NK-92 treated with Interleukin-12 subunit alpha and Interleukin-12 subunit beta, amount 100 ng/mL, for 24 hours (cell line): ENCODE results near the gene HSF4.
A peak's percentile ranks its signal among the peaks of the same experiment; 100 is the strongest.

ENCODE experiments used
- DNase-seq: peaks from one replicate; lab custom pipeline; 2025; lab: John Stamatoyannopoulos, UW

The HSF4 gene

DNA sequence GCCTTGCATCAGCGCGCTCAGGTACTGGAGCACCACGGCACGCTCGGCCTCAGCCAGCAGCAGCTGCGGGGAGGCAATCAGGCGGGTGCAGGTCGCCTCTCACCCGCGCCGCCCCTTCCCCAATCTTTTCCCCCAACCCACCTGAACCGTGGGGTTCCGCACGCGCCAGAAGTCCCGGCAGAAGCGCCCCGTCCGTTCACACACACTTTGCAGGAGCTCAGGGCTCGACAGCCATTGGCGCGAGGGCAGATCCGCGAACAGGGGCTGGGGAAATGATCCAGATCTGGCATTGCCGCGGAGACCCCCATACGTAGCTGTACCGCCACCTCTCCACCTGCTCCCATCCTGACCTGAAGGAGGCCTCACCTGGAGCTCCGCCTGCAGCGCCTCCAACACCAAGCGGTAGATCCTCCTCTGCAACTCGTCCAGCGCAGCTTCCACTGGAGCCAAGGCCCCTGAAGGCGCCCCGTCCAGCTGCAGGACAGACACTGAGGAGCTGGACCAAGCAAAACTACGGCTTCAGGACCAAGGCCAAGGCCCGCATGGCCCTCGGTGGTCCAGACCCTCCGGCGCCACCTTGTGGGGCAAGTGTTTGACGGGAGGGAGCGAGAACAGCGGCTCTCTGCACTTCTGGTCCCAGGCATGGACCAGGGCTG is 20.6 kb downstream of the HSF4 start:
- DNase-seq = peak; percentile 66

- no peak for DNase-seq
Observed at GRCh38 chr16:67185651-67186134, 21.1 kb downstream of the HSF4 start.

- DNase-seq = no peak
Observed at GRCh38 chr16:67186550-67186950, 22.0 kb downstream of the HSF4 start.

- DNase-seq = no peak
Observed at GRCh38 chr16:67187175-67187890, 22.8 kb downstream of the HSF4 start.

- no peak for DNase-seq
Observed at GRCh38 chr16:67188323-67188722, 23.8 kb downstream of the HSF4 start.

DNA sequence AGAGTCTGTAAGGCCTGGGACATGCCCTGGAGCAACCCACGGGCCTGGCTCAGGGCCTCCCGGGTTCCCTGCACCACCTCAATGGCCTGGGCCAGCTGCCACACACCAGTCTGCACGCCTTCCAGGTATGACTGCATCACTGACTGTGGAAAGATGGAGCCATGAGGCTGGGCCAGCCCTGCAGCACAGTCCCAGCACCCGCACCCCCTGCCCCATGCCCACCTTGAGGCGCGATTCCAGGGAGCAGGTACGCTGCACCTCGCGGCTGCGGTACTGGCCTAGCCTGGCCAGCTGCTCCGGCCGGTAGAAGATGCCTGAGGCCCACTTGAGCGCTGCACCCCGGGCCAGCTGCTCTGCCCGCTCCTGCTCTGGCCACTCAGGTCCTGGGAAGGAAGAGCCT is 24.3 kb downstream of the HSF4 start:
- DNase-seq = no peak

GRCh38 chr16:67190041-67190440 is 25.5 kb downstream of the HSF4 start, which contains the start of gene EXOC3L1:
Gene EXOC3L1, minus strand, starts transcription at chr16:67190136. Its CDS starts 460 bp downstream, at chr16:67189676.
- no peak for DNase-seq

DNA sequence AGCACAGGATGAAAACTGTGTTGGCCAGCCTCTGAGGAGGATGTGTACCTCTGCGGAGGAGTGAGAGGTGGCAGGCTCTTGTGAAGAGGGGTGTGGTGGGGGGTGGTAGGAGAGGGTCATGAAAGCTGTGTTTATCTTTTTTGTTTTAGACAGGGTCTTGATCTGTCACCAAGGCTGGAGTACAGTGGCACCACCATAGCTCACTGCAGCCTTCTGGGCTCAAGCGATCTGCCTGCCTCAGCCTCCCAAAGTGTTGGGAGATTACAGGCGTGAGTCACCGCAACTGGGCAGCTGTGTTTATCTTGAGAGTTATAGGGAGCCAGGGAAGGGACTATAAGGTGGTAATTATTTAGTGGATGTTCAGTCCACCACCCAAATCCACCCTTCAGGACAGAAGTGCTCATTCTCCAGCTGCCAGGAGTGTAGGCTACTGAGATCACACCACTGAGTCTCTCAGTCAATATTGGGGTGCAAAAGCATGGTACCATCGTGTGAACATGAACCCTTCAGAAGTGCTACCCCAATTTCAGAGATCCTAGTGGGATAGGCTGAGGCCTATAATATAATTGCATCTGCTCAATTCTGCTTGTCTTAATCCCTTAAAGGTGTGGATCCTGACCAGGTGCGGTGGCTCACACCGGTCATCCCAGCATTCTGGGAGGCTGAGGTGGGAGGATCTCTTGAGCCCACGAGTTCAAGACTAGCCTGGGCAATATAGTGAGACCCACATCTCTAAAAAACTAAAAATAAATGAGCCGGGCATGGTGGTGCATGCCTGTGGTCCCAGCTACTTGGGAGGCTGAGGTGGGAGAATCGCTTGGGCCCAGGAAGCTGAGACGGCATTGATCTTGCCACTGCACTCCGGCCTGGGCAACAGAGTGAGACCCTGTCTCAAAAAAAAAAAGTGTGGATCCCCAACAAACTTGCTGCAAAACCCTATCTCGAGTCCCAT is 26.2 kb downstream of the HSF4 start:
- DNase-seq = no peak

GRCh38 chr16:67191411-67191994 is 27.0 kb downstream of the HSF4 start:
- no peak for DNase-seq

DNA sequence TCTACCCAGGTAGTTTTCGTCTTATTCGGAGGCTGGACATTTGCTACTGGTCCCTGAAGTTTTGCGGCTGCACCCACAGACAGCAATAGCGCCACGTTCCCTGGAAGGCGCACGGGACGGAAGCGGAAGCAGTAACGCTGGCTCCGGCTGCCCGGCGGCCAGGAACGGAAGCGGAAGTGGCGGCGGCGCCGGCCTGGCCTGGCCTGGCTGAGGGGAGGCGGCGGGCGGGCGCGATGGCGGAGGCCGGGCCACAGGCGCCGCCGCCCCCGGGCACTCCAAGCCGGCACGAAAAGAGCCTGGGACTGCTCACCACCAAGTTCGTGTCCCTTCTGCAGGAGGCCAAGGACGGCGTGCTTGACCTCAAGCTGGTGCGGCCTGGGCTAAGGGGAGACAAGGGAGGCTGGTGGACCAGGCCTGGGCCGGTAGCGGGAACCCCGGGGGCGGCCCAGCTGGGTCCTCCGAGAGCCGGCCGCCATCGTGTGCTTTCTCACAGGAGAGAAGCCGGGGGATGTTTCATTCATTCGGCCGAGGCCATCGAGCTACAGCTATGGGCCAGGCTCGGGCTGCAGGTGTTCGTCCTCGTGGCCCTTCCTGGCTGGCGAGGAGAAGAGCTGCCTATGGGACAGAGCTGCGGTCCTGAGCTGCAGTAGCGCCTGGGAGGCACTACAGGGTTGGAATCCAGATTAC is 27.6 kb downstream of the HSF4 start, which contains the start of gene E2F4:
Gene E2F4 (plus strand): TSS at position 161 of the 687 bp plus-strand sequence. CDS start 73 bp downstream, at position 234.
- peak; percentile 72 for DNase-seq

- no peak for DNase-seq
Observed at GRCh38 chr16:67192781-67193361, 28.3 kb downstream of the HSF4 start.

- no peak for DNase-seq
Observed at GRCh38 chr16:67193536-67193935, 29.0 kb downstream of the HSF4 start.

DNA sequence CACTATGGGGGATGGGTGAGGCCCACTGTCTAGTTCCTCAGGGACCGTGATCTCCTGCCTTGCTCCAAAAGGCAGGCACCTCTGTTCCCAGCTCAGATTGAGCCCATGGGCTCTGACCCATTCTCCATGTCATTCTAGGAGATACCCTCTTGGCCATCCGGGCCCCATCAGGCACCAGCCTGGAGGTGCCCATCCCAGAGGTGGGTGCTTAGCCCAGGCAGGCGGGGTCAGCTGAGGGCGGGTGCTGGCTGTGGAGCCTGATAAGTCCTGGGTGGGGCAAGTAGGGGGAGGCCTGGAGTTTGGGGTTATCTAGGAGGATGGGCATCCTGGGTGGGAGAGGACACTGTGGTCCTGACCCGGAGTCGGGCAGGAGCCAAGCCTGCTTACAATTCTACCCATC is 29.7 kb downstream of the HSF4 start:
- no peak for DNase-seq

DNA sequence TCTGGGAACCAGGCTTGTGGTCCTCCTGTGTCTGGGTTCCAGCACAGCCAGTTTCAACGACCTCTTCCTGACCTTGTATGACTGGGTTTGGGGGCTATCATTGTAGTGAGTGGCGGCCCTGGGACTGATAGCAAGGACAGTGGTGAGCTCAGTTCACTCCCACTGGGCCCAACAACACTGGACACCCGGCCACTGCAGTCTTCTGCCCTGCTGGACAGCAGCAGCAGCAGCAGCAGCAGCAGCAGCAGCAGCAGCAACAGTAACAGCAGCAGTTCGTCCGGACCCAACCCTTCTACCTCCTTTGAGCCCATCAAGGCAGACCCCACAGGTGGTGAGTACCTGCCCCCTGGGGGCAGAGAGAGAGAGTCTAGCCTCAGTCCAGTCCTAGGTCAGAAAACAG is 31.1 kb downstream of the HSF4 start:
- DNase-seq = no peak

DNA sequence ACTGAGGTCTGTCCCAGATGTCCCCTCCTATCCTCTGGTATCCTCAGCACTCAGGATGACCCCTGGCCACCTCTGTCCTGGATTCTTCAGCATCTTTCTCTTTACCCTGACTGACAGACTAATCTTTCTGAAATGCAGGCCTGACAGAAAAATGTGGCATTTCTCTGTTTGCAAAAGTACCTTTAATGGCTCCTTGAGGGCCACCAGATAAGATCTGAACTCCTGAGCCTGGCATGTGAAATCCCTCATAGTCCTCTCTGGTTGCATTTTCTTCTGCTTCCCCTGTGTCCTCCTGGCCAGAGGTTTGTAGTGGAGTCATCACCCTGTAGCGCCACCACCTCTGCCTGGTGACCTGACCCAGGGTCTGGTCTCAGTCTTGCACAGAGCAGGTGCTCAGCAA is 32.3 kb downstream of the HSF4 start:
- no peak for DNase-seq

DNA sequence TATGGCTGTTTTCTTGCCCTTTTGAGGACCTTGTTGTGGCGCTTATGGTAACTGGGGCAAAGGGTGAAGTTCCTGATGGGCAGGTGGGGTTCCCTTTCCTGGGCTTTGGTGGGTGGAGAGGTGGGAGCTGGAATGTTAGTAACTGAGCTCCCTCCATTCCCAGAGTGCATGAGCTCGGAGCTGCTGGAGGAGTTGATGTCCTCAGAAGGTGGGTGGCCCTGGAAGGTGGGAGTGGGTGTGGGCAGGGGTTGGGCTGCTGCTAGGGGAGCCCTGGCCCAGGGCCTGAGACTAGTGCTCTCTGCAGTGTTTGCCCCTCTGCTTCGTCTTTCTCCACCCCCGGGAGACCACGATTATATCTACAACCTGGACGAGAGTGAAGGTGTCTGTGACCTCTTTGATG is 33.2 kb downstream of the HSF4 start:
- no peak for DNase-seq

DNA sequence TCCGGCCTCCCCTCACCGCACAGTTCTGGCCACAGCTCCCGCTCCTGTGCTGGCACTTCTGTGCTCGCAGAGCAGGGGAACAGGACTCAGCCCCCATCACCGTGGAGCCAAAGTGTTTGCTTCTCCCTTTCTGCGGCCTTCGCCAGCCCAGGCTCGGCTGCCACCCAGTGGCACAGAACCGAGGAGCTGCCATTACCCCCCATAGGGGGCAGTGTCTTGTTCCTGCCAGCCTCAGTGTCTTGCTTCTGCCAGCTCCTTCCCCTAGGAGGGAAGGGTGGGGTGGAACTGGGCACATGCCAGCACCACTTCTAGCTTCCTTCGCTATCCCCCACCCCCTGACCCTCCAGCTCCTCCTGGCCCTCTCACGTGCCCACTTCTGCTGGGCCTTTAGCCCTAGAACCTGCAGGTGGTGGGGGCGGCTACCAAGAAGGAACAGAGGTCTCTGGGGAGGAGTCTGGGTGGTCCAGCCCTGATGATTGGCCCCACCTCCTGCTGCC is 33.7 kb downstream of the HSF4 start:
- no peak for DNase-seq

DNA sequence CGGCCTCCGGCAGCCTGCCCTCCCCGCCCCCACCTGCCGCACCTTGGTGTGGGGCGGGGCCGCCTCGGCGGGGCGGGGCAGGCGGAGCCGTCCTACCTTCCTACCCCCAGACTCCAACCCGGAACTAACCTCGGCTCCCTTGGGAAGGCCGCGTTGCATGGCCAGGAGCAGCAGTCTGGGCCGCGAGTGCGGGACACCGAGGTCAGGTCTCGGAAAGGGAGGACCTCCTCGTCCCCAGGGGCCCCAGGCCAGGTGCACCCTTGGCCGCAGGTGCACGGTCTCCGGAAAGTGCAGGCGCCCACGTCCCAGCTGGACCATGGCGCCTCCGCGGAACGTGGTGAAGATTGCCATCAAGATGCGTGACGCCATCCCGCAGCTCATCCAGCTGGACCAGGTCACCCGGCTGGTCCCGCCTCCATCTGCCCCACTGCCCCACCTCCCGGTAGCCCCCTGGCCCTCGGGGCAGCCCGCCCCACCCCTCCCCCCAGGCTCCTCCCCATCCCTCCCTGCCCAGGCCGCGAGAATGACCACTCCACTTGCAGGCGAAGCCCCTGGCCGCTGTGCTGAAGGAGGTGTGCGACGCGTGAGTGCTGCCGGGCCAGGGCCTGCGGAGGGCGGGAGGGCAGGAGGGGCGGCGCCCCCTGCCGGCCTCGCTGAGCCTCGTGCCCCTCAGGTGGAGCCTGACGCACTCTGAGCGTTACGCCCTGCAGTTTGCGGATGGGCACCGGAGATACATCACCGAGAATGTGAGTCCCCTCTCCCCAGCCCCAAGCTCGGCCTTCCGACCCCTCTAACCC is 34.7 kb downstream of the HSF4 start, which contains the start of gene ELMO3:
Gene ELMO3 (plus strand): TSS at position 121 of the 797 bp plus-strand sequence. CDS start 196 bp downstream, at position 317.
- no peak for DNase-seq

DNA sequence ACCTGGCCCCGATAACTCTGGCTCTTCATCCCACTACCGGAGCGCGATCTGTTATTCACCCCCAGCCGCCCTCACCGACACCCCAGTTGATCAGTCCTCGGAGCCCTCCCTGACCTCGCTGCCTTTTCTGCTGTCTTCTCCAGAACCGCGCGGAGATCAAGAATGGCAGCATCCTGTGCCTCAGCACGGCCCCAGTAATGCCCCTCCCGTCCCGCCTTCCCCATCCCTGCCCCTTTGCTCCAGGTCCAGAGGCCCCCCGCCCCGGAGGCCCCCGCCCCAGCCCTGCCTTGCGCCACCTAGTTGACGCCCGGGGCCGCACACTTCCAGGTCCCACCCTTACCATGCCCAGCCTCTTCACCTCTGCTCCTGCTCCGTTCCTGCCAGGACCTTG is 35.3 kb downstream of the HSF4 start:
- no peak for DNase-seq

DNA sequence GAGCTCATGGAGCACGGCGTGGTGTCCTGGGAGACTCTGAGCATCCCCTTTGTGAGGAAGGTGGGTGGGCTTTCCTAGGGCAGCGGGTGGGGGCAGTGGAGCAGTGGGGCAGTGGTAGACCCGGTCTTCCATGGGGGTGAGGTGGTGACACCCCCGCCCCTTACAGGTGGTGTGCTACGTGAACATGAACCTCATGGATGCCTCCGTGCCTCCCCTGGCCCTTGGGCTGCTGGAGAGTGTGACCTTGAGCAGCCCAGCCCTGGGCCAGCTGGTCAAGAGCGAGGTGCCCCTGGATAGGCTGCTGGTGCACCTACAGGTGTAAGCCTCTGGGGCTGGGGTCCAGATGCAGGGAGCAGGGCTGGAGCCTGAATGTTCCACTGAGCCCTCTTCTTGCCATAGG is 35.9 kb downstream of the HSF4 start:
- no peak for DNase-seq
